Measurements from ENCODE around the gene RANBP1. TPM values are rescaled to one million over a fixed set of nuclear protein-coding genes. Genes with fewer than 3 reads are reported as not detected.

The RANBP1 gene
- total and polyA plus RNA-seq, 2 of the 8 experiments (the other 6 are each of a cell fraction or from before 2014, with no cell fraction given) = 343 to 484 TPM

DNA sequence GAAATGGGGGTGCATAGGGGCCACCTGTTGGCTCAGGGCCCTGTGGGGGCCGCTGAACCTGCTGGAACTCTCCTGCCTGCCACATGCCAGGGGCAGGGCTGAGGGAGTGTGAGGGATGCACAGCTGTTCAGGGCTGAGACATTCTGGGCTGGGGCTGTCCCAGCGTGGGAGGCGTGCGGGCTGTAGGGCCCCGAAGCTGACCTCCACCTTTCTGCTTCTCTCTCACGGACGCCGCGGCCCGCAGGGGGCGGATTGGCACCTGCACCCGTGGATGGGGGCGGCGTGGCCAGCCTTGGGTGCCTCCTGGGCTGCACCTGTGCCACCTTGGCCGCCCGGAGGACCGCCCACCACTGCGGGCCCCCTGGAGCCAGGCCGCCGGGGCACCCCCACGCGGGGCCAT, 30.9 kb downstream of the RANBP1 start:
- Histone ChIP-seq H2BK15ac (ENCODE audit: low read length) (no peak overlapping the region), H2BK20ac (ENCODE audit: low read length) (no peak overlapping the region), H4K91ac (replicated peaks; ENCODE audit: insufficient read length, low read length) (no peak overlapping the region), H3K18ac (ENCODE audit: extremely low read depth, low read length) (no peak overlapping the region), H2BK5ac (ENCODE audit: low read depth, low read length) (no peak overlapping the region), H3K27ac (ENCODE audit: low read depth, low read length) (no peak overlapping the region), H4K20me1 (replicated peaks in 1 of 2; ENCODE audit: control insufficient read depth in 1 of 2, insufficient read depth in 2 of 2, low read length in 2 of 2) (no peaks in the 10 kb centered on the region), H3K14ac (ENCODE audit: insufficient read length) (no peak overlapping the region), H3K9me3 (ENCODE audit: insufficient read depth in 2 of 2, low read depth in 1 of 2, low read length in 1 of 2) (no peaks in the 10 kb centered on the region), H3K79me1 (ENCODE audit: low read depth, low read length) (no peaks in the 10 kb centered on the region), H2BK120ac (replicated peaks; ENCODE audit: low read depth, low read length) (no peak overlapping the region), H3K79me2 (ENCODE audit: control insufficient read depth in 1 of 2, insufficient read depth in 2 of 2, low read length in 2 of 2) (no peaks in the 10 kb centered on the region), H4K5ac (ENCODE audit: insufficient read length, low read depth, low read length) (no peak overlapping the region), H3K4me1 (replicated peaks in 1 of 4; ENCODE audit: control insufficient read depth in 3 of 4, insufficient read depth in 4 of 4, low read length in 3 of 4) (no peaks in the 10 kb centered on the region), H3K9ac (replicated peaks in 1 of 4; ENCODE audit: extremely low read depth in 1 of 4, low read depth in 3 of 4, low read length in 3 of 4) (no peak overlapping the region), H2AFZ (ENCODE audit: low read length) (no peak overlapping the region), H4K8ac (ENCODE audit: extremely low read depth, insufficient read depth, low read length) (no peak overlapping the region), H3K23ac (ENCODE audit: insufficient read length) (no peak overlapping the region), H3K56ac (replicated peaks; ENCODE audit: insufficient read length, low read depth, low read length) (no peak overlapping the region), H3K36me3 (ENCODE audit: control insufficient read depth in 2 of 4, insufficient read depth in 4 of 4, low read length in 3 of 4) (peaks cover 0 to 6% (median 0%) of the 10 kb centered on the region in 4 experiments; a peak in 1 of 8 replicates), H3K4me2 (ENCODE audit: insufficient read depth in 1 of 2, low read depth in 2 of 2, low read length in 2 of 2) (no peak overlapping the region), H3K23me2 (ENCODE audit: low read depth, low read length) (no peaks in the 10 kb centered on the region), H3K27me3 (replicated peaks in 1 of 4; ENCODE audit: control insufficient read depth in 3 of 4, extremely low read depth in 1 of 4, insufficient read depth in 3 of 4, low read length in 3 of 4) (no peaks in the 10 kb centered on the region), H2AK5ac (ENCODE audit: low read depth, low read length) (no peak overlapping the region), H3K4ac (replicated peaks; ENCODE audit: insufficient read length, low read depth, low read length) (no peak overlapping the region), H2BK12ac (ENCODE audit: low read depth, low read length) (no peak overlapping the region), H3K4me3 (ENCODE audit: extremely low read depth in 1 of 4, insufficient read depth in 2 of 4, low read depth in 3 of 4, low read length in 4 of 4) (no peak overlapping the region)
- FAIRE-seq (no peak), DNase-seq (ENCODE audit: low read depth in 1 of 2, low spot score in 2 of 2) (no peak)
- CTCF ChIA-PET (ENCODE audit: partially characterized antibody) = interaction anchor here (0.9 to 2.1 kb wide), 2 partner anchors 10 to 64 kb away, joined by 3 to 5 read pairs; no protein-coding TSS in a partner anchor
- POLR2A ChIA-PET (ENCODE audit: partially characterized antibody) = no interaction called here
- 91% methylated on average over 19 of the region's 22 CpGs; no CpG with 5 or more reads in 1 of the 2 experiments for WGBS, 2 experiments (ENCODE audit: extremely low coverage in 1 of 2, insufficient coverage in 1 of 2, insufficient read length in 1 of 2, insufficient replicate concordance in 2 of 2, low coverage in 1 of 2, low lambda C conversion rate in 2 of 2, missing lambda C conversion rate in 1 of 2)
- TF ChIP-seq, protein P1, sequence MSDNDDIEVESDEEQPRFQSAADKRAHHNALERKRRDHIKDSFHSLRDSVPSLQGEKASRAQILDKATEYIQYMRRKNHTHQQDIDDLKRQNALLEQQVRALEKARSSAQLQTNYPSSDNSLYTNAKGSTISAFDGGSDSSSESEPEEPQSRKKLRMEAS (IDR thresholded peaks at IDR 0.05) = no peak
- no peak for TF ChIP-seq POLR2AphosphoS5 (IDR thresholded peaks at IDR 0.05; ENCODE audit: low read depth, low read length)
- TF ChIP-seq RNF2 (IDR thresholded peaks at IDR 0.05; ENCODE audit: borderline replicate concordance, low read depth, low read length, missing control alignments, poor library complexity, severe bottlenecking) = no peak
- no peak for TF ChIP-seq ASH2L (IDR thresholded peaks at IDR 0.05; ENCODE audit: low read length)
- no peak for TF ChIP-seq BACH1 (IDR thresholded peaks at IDR 0.05; ENCODE audit: low read length)

All from H1 (cell line).